UCSD-AML1 (cell line): ENCODE measurements around the gene PIM3.

ENCODE experiments used
- DNase-seq: peaks from one replicate; lab custom pipeline; 2025; ENCODE audit not compliant: unreplicated experiment; lab: John Stamatoyannopoulos, UW

PIM3 gene

GRCh38 chr22:49927483-49928184, 32.9 kb upstream of the PIM3 start:
- DNase-seq = no peak

DNA sequence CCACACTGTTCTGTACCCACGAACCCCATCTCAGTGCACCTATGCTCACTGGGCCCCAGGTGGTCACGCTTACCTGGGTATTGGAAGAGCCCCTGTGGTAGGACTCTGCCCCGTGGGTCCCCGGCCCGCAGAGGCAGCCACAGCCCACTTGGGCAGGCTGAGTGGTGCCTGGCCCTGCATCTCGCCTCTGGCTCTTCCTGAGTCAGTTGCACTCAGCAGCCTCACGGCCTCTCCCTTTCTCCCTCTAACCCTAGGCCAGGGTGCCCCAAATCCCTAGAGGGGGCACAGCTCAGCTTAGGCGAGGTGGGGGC, 32.4 kb upstream of the PIM3 start:
- DNase-seq = no peak

GRCh38 chr22:49928555-49929210, 31.9 kb upstream of the PIM3 start:
- no peak for DNase-seq

DNA sequence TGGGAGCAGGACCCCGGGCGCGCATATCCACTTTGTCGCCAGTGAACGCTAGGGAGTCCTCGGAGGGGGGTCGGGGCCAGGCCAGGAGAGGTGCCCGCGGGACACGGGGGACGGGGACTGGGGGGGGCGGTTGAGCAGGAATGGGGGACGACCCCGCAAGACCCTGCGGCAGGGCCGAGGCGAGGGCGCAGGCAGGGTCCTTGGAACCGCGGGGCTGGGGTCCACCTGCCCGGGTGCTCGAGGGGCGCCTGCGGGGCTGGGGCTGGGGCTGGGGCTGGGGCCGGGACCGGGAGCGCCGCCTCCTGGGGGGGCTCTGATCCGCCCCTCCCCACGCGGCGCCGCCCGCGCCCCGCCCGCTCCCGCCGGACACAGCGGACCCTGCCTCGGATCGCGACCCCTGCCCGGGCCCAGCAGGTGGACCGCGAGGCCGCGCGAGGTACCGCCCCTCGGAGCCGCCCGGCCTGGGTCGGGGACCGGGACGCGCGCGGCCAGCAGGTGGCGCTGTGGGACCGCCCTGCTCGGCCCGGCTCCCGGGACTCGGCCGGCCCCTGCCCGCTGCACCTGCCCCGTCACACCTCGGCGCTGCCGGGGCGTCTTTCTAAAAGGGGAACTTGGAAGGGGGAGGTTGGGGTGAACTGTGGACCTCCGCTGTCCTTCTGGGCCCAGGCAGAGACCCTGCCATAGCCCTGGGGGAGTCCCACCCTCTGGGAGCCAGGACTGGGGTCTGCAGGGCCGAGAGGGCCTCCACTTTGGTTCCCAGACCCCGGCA, 31.2 kb upstream of the PIM3 start:
- DNase-seq = peak; percentile 71

DNA sequence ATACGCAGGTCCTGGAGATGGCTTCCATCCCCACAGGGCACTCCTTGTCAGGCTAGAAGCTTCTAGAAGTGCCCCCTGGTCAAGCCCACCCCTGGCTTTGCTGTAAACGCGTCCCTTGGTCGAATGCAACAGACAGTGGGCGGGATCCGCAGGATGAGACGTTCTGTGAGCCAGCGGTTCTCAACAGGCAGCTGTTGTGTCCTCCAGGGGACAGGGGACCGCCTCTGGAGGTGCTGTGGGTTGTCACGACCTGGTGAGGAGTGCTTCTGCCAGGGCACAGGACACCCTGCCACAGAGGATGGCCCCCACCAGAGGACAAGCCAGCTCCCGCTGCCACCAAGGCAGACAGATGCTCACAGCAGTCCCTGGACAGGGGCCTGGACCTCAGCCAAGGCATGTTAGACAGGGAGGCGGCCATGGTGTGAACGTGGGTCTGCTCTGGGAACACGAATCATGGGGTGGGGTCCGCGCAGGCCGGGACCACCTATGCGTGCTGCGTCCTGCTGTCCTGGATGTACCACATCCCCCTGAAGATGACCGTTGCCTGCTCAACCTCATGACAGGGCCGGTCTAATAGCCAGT, 30.5 kb upstream of the PIM3 start:
- DNase-seq = no peak

GRCh38 chr22:49930596-49931412, 29.8 kb upstream of the PIM3 start:
- DNase-seq = peak; percentile 78

GRCh38 chr22:49933236-49934159, 27.1 kb upstream of the PIM3 start:
- no peak for DNase-seq

DNA sequence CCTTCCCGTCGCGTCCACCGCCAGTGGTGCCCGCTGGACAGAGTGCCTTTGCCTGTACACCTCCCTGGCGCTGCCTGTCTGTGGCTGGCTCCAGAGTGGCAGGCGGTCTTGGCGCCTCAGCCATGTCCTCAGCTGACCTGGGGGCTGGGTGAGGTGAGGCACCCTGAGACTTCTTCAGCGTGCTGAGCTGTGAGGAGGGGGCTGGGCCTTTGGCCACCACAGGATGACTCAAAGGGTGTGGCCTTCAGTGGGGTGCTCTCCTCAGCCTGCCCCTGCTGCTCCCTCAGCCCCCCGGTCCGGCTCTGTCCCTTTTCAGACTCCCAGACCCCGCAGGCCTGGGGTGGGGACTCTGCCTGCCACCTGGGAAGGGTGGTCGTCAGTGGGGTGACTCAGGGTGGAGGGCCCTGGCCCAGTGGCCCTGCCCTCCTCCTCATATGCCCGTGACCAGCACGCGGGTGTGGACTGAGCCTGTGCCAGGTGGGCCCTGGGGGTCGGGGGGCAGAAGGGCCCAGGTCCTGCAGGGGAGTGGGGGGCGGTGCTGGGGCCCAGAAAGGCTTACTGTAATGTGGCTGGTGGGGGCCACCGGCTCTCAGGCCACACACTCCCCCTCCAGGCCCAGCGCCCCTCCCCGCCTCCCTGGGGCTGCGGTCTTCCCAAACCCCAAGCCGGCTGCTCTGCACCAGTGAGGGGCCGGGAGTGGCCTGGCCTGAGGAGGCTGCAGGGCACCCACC, 26.2 kb upstream of the PIM3 start:
- peak; percentile 29 for DNase-seq

- peak; percentile 80 for DNase-seq
Measured at GRCh38 chr22:49934891-49935557, 25.5 kb upstream of the PIM3 start.

DNA sequence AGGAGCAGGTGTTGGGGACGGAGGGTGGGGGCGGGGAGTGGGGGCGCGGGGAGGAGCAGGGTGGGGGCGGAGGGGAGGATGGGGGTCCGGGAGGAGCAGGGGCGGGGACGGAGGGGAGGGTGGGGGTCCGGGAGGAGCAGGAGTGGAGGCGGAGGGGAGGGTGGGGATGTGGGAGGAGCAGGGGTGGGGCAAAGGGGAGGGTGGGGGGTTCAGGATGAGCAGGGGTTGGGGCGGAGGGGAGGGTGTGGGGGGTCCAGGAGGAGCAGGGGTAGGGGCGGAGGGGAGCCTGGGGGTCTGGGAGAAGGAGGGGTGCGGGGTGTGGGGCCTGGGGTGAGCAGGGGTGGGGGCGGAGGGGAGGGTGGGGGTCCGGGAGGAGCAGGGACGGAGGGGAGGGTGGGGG, 25.0 kb upstream of the PIM3 start:
- no peak for DNase-seq

DNA sequence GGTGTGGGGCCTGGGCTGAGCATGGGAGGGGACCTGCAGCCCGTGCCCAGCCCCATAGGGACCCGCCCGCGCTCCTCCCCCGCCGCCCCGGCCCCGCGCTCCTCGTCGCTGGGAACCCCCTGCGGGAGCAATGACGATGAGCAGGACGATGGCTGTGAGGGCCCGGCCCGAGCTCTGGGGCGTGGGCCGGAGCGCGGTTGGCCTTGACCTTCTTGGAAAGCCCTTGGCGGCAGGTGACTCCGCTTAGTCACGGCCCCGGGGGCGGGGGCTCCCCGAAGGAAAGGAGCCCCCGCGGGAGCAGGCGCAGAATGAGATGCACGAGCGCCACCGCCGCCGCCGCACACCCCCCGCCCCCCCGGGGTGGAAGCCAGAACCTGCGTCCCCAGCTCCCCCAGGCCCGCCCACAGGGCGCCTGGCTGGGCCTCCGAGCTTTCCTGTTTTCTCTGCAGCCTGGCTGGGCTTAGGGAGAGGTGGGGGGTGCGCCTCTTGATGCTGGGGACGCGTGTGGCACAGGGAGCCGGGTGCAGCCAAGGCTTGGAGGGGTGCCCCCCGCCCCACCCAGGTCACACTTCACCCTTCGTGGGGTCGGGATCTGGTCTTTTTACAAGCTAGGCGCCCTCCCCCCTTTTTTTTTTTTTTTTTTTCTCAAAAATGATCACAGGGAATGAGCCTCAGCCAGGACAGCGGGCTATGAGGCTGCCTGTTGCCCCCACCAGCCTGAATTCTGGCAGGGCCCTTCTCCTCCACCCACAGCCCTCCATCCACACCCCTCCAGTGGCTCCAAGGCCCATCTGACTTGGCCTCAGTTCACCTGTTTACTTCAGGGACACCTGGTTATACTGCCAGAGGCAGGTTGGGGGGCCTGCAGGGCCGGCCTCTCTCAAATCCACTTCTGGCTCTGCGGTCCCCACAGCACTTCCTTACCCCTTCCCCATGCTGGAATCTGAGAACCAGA, 24.3 kb upstream of the PIM3 start:
- DNase-seq = peak; percentile 93

- no peak for DNase-seq
Measured at GRCh38 chr22:49936973-49937757, 23.4 kb upstream of the PIM3 start.

DNA sequence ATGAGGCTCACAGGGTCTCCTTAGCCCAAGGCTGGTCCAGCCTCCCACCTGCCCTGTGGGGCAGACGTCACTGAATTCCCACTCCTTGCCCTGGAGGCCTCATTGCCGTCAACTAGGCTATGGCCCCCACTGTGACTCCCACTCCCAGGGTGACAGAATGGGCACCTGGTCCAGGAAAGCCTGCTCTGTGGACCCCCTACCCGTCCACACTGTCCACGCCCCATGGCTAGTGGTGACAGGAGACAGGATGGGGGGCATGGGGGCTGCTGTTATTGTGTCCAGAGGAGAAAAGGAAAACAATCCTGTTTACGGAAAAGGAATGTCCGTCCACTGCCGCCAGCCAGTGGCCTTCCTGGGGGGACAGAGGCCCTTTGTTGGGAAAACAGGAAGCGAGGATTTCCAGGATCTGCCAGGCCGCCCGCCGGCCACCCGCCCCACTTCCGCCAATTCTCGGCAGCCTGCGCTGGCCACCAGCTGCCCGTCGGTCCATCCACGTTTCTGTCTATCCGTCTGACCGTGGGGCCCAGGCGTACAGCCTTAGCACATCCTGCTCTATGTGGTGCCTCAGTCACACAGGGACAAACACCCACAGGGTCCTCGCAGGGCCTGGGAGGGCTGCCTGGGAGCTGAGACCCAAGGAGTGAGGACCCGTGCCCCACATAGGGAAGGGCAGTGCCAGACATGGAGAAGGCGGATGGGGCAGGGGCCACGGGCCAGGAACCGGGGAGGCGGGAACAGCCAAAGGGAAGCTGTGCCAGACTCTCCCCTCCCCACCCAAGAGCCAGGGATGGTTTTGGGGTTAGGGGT, 22.6 kb upstream of the PIM3 start:
- no peak for DNase-seq

DNA sequence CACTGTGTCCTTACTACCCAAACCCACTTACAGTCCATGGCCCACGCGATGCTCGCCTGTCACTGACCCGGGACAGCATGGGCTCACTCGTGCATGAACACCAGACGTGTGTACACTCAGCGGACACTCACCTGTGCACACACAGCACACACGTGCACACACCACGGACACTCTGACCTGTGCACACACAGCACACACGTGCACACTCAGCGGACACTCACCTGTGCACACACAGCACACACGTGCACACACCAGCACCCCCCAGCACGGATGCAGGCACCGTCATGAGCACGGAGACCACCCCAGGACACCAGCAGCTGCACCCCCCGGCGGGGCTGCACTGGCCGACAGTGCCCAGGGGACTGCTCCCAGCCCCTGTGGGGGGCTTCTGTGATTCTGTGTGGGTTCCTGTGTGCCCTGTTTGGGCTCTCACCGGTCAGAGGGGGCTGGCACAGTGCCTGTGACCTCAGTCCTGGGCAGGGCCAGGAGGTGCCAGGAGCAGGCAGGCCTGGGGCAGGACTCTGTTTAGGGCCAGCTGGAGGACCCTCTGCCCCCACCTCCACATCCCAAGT, 21.9 kb upstream of the PIM3 start:
- DNase-seq = no peak

DNA sequence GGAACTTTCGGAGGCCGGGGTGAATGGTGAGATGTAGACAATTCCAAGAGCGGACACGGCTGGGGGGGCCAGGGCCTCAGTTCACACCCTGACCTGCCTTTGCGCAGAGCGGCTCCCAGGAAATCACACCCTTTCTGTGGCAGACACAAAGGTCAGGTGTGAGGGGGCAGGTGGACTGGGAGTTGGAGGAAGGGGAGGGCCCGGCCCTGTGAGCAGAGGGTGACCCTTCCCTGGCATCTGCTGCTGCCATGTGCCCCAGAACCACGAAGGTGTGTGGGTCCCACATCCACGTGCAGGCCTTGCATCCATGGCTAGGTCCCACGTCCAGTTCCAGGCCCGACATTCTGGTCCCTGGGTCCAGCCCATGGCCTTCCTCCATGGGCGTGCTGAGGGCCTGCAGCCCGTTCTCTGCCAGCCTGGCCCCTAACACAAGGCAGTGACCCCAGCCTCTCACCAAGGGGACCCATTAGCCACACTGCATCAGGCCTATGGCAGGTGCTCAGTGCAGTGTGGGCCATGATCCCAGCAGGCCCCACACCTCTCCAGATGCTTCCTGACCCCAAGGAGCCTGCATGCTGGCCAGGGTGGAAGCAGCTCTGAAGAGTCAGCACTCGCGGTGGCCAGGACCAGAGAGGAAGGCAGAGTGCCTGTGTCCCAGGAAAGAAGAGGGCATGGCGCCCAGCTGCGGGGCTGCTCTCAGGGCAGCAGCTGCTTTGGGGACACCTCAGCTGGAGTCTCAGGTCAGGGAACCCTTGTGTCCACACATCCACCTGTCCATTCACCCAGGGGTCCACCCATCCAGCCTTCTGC, 18.9 kb upstream of the PIM3 start:
- DNase-seq = no peak
